Fibroblast of pulmonary artery (primary cell): Measurements from ENCODE around the gene SDC1.

Experiments used
- DNase-seq: peaks from one replicate; pipeline ENCODE4 v3.0.0-alpha.2; 2010; ENCODE audit warnings: low read depth
- H3K4me3 ChIP-seq: replicated peaks from 2 replicates; pipeline ENCODE4 v1.5.1; 2011; ENCODE audit warnings: low read depth, mild to moderate bottlenecking, control low read depth, low read length, moderate library complexity
- CTCF ChIP-seq: IDR thresholded peaks from 2 replicates; pipeline ENCODE4 v1.5.1; 2011; ENCODE audit warnings: mild to moderate bottlenecking, control low read depth, low read length, inconsistent platforms; ENCODE audit errors: missing control alignments

SDC1 gene

GRCh38 chr2:20168048-20168726 is 56.7 kb downstream of the SDC1 start:
- no peak overlapping the region for H3K4me3 ChIP-seq
- TF ChIP-seq CTCF, result no peak
- DNase-seq, result no peak

- TF ChIP-seq CTCF, result no peak
- H3K4me3 ChIP-seq, result no peak overlapping the region
- DNase-seq, result no peak
Observed at GRCh38 chr2:20167356-20167755, 57.6 kb downstream of the SDC1 start.

GRCh38 chr2:20165677-20166509 is 59.0 kb downstream of the SDC1 start:
- no peak for DNase-seq
- TF ChIP-seq CTCF, result no peak
- H3K4me3 ChIP-seq, result no peak overlapping the region

GRCh38 chr2:20164734-20165478 is 60.0 kb downstream of the SDC1 start:
- DNase-seq, result peak; percentile 48
- no peak overlapping the region for H3K4me3 ChIP-seq
- TF ChIP-seq CTCF, result no peak

GRCh38 chr2:20164061-20164733 is 60.7 kb downstream of the SDC1 start:
- no peak overlapping the region for H3K4me3 ChIP-seq
- TF ChIP-seq CTCF, result no peak
- DNase-seq, result peak; percentile 29

- no peak overlapping the region for H3K4me3 ChIP-seq
- no peak for DNase-seq
- TF ChIP-seq CTCF, result no peak
Observed at GRCh38 chr2:20159411-20160070, 65.4 kb downstream of the SDC1 start.
